Spleen (tissue), 11 donors: Measurements from ENCODE around the gene ZNF638. TPM values are rescaled to one million over a fixed set of nuclear protein-coding genes. Genes with fewer than 3 reads are reported as not detected.
"Not testable (repeated sequence)": the region's sequence is repeated elsewhere in the genome, so short reads cannot be mapped to it uniquely, and the experiment has no call there.

Experiments used
- DNase-seq: peaks from one replicate; pipeline ENCODE4 v3.0.0-alpha.2; 2020
- H3K27ac ChIP-seq, 8 donors: fragments of 200-600 bp; sonication (generic) in 7 of 8; 1 replicate in 4 of 8; 2 replicates in 4 of 8; pipeline versions ENCODE4 v1.5.0 to v1.8.0; 2016 to 2021; ENCODE audit warnings: inconsistent platforms in 4 of 8, mild to moderate bottlenecking in 4 of 8, moderate library complexity in 1 of 8
- H3K27me3 ChIP-seq, 7 donors: fragments of 200-600 bp; sonication (generic) in 6 of 7; replicated peaks in 1 of 7; 1 replicate in 4 of 7; 2 replicates in 3 of 7; pipeline versions ENCODE4 v1.5.0 to v1.8.0; 2016 to 2021; ENCODE audit warnings: inconsistent platforms in 3 of 7, mild to moderate bottlenecking in 1 of 7
- H3K36me3 ChIP-seq, 6 donors: fragments of 200-600 bp; sonication (generic) in 5 of 6; 1 replicate in 4 of 6; 2 replicates in 2 of 6; pipeline versions ENCODE4 v1.5.0 to v1.8.0; 2016 to 2021; ENCODE audit warnings: inconsistent platforms in 2 of 6
- H3K4me1 ChIP-seq, 6 donors: fragments of 200-600 bp; sonication (generic) in 5 of 6; 1 replicate in 3 of 6; 2 replicates in 3 of 6; pipeline versions ENCODE4 v1.5.0 to v1.8.0; 2016 to 2021; ENCODE audit warnings: inconsistent platforms in 3 of 6
- H3K4me3 ChIP-seq, 8 donors: fragments of 200-600 bp; sonication (generic) in 7 of 8; 1 replicate in 4 of 8; 2 replicates in 4 of 8; pipeline versions ENCODE4 v1.5.0 to v1.8.0; 2016 to 2021; ENCODE audit warnings: inconsistent platforms in 4 of 8, mild to moderate bottlenecking in 4 of 8, moderate library complexity in 2 of 8
- H3K9me3 ChIP-seq, 8 donors: fragments of 200-600 bp; sonication (generic) in 7 of 8; 1 replicate in 4 of 8; 2 replicates in 4 of 8; pipeline versions ENCODE4 v1.5.0 to v1.8.0; 2016 to 2021; ENCODE audit warnings: inconsistent platforms in 4 of 8
- POLR2A ChIP-seq, 3 donors: fragments of 450-650 bp; IDR thresholded peaks; one replicate each; pipeline ENCODE4 v1.5.1; 2017; ENCODE audit warnings: antibody characterized with exemption in 3 of 3, mild to moderate bottlenecking in 1 of 3
- POLR2AphosphoS5 ChIP-seq, 3 donors: sonication (generic); formaldehyde crosslinking; IDR thresholded peaks; one replicate each; pipeline ENCODE4 v1.5.1; 2017; ENCODE audit warnings: antibody characterized with exemption in 3 of 3
- WGBS, 5 donors: extraction: QIAGEN DNeasy Blood & Tissue Kit in 3 of 5; methylation state at CpG; one replicate each; pipeline versions ENCODE4 v1.1.5 to v1.1.7; 2013 to 2018; 5-methylcytosine and 5-hydroxymethylcytosine counted together
- intact Hi-C: fragments of 100-400 bp; cut with DNase I; formaldehyde crosslinking; loops from one replicate; pipeline ENCODE4 v1.15.0; 2023; ENCODE audit warnings: low total_unique reads
- polyA plus RNA-seq, 3 donors: library from polyadenylated mRNA; stranded (reverse); fragments of 200-250 nt; gene quantifications; one replicate each; pipeline ENCODE4 v1.2.1, GENCODE V29; 2013
- total RNA-seq, 7 donors: library from RNA; depleted of rRNA in 3 of 7; stranded (reverse); fragments of >200 nt in 3 of 7; fragmentation: NEBNext Ultra II Directional in 4 of 7; extraction: Animal tissue kit (Norgen Biotek cat#: 25700) in 4 of 7; gene quantifications; one replicate each; pipeline versions ENCODE4 v1.1.0 to v1.2.1, GENCODE V29; 2016 to 2021
- TF ChIP-seq, protein P1 (sequence below), 11 experiments: fragments of 200-600 bp in 7 of 11; fragments of 450-650 bp in 4 of 11; sonication (generic) in 4 of 11; IDR thresholded peaks in 8 of 11; conservative IDR thresholded peaks in 3 of 11; 1 replicate in 7 of 11; 2 replicates in 4 of 11; pipeline versions ENCODE4 v1.4.0 to v1.8.0; 2016 to 2021; ENCODE audit warnings: antibody characterized with exemption in 11 of 11, inconsistent platforms in 4 of 11, mild to moderate bottlenecking in 1 of 11
- donor health status: healthy with polysubstance abuse.
- donor health status: DM: no; HTN: no; CAD: no; lungs with moderate emphysema.
- donor health status: DM: no; HTN: no; CAD: no.
- donor health status: Bipolar disorder and iron deficiency.
- donor health status: healthy.
- donor health status: DM: no; HTN: no; CAD: no.
- donor health status: DM: yes; HTN: yes; CAD: no.

ZNF638 gene
- total and polyA plus RNA-seq, 10 donors: 80.7 to 310 (median 158) TPM

DNA sequence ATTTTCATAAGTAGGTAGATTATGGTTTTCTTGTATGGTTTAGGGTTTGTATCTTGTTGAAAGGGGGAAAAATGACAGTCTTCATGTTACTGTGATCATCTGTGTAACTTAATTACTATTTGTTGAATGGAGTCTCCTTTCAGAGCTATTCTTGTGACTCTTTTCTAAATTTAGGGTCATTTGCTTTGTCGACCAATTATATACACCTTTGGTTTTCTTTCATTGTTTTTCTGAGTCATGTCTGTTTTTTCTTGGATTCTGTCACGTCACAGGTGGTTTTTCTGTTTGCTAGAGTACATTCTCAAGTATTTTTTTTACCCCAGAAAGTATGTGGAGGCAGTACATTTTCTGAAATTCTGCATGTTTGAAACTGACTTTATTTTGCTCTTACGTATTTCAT is 78.0 kb downstream of the ZNF638 start:
- 90 to 98% (median 95%) methylated on average over 3 of the region's 3 CpGs for WGBS, 5 donors
- H3K4me1 ChIP-seq: no peaks in the 10 kb centered on the region

DNA sequence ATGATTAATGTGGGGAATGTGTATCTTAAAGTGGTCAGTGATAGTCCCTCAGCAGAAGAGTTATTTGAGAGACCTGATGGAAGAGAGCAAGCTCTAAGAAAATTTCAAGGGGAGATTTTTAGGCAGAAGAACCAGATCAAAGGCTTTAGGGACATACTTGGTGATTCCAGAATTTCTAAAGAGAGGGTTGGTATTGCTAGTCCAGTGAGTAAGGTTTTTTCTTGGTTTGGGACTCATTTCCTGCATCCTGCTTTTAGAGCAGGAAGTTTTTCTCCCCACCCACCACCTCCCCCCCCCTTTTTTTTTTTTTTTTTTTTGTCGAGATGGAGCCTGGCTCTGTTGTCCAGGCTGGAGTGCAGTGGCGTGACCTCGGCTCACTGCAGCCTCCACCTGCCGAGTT is 79.1 kb downstream of the ZNF638 start:
- H3K27me3 ChIP-seq: no peaks in the 10 kb centered on the region
- no peak overlapping the region for H3K4me3 ChIP-seq
- H3K27ac ChIP-seq: peak overlapping the region in 4 of 8 donors; percentile 8 to 39 (median 18)
- WGBS, 5 donors: 66 to 93% (median 90%) methylated on average over 4 of the region's 4 CpGs
- no peaks in the 10 kb centered on the region for H3K4me1 ChIP-seq
- intact Hi-C loops: no loop called here
- H3K36me3 ChIP-seq: peaks cover 3 to 54% (median 32%) of the 10 kb centered on the region in 6 donors
- no peaks in the 10 kb centered on the region for H3K9me3 ChIP-seq
- TF ChIP-seq POLR2A (IDR thresholded peaks at IDR 0.05) (no peak), POLR2AphosphoS5 (IDR thresholded peaks at IDR 0.05) (no peak)
- TF ChIP-seq, protein P1, sequence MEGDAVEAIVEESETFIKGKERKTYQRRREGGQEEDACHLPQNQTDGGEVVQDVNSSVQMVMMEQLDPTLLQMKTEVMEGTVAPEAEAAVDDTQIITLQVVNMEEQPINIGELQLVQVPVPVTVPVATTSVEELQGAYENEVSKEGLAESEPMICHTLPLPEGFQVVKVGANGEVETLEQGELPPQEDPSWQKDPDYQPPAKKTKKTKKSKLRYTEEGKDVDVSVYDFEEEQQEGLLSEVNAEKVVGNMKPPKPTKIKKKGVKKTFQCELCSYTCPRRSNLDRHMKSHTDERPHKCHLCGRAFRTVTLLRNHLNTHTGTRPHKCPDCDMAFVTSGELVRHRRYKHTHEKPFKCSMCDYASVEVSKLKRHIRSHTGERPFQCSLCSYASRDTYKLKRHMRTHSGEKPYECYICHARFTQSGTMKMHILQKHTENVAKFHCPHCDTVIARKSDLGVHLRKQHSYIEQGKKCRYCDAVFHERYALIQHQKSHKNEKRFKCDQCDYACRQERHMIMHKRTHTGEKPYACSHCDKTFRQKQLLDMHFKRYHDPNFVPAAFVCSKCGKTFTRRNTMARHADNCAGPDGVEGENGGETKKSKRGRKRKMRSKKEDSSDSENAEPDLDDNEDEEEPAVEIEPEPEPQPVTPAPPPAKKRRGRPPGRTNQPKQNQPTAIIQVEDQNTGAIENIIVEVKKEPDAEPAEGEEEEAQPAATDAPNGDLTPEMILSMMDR (IDR thresholded peaks at IDR 0.05 in 8 of 11, conservative IDR thresholded peaks at IDR 0.05 in 3 of 11): no peak
- DNase-seq: no peak

More for the DNA sequence above, 78.0 kb downstream of the ZNF638 start:
- Histone ChIP-seq H3K4me3 (no peak overlapping the region), H3K27ac (no peak overlapping the region), H3K27me3 (no peaks in the 10 kb centered on the region), H3K9me3 (no peaks in the 10 kb centered on the region), H3K36me3 (peaks cover 3 to 65% (median 42%) of the 10 kb centered on the region in 6 donors)
- intact Hi-C loops: no loop called here
- DNase-seq: no peak
- TF ChIP-seq POLR2A (IDR thresholded peaks at IDR 0.05) (no peak), POLR2AphosphoS5 (IDR thresholded peaks at IDR 0.05) (no peak)
- TF ChIP-seq, protein P1 (IDR thresholded peaks at IDR 0.05 in 8 of 11, conservative IDR thresholded peaks at IDR 0.05 in 3 of 11): no peak

DNA sequence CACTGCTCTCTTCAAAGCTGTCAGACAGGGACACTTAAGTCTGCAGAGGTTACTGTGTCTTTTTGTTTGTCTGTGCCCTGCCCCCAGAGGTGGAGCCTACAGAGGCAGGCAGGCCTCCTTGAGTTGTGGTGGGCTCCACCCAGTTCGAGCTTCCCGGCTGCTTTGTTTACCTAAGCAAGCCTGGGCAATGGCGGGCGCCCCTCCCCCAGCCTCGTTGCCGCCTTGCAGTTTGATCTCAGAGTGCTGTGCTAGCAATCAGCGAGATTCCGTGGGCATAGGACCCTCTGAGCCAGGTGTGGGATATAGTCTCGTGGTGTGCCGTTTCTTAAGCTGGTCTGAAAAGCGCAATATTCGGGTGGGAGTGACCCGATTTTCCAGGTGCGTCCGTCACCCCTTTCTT is 85.3 kb downstream of the ZNF638 start:
- Histone ChIP-seq H3K36me3 (peaks cover 0 to 22% (median 3%) of the 10 kb centered on the region in 6 donors), H3K4me1 (peaks cover 3 to 31% (median 8%) of the 10 kb centered on the region in 6 donors), H3K27ac (peak overlapping the region in 5 of 8 donors; percentile 67 to 85 (median 73)), H3K4me3 (peak overlapping the region in 4 of 8 donors; percentile 30 to 60 (median 35))
- intact Hi-C loops, DNase-seq, H3K27me3 ChIP-seq, H3K9me3 ChIP-seq: not testable (repeated sequence)
- 7 to 35% (median 27%) methylated on average over 3 to 7 of the region's 15 CpGs; no CpG with 5 or more reads in 2 of the 5 donors for WGBS, 5 donors

DNA sequence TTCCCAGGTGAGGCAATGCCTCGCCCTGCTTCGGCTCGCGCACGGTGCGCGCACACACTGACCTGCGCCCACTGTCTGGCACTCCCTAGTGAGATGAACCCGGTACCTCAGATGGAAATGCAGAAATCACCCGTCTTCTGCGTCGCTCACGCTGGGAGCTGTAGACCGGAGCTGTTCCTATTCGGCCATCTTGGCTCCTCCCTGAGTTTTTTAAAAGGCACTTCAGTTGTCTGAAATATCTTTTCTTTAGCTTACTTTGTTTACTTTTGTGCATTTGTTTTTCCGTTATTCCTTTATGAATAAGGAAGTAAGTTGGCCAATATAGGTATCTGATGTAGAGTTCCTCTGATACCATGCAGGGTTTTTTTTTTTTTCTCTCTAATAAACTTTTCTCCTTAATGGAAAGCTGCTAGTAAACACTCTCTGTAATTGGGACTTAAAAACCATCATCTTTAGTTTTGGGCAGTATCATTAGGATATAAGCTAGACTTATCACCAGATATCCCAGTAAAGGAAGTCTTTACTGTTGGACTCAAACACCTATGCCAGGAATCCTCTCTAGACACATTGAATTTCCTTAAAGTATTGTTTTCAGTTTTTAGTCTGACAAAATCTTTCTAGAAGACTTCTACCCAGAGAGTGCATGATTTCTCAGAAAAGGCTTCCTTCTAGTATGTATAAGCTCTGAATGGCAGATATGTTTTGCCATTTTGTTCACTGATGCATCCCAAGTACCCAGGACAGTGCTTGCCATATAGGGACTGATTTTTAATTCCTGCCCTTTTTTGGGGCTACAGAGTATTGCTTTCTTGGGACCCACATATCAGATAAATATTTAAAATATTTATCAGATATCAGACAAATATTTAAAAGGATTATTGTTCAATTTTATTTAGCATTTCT is 86.0 kb downstream of the ZNF638 start:
- peaks cover 3 to 35% (median 8%) of the 10 kb centered on the region in 6 donors for H3K4me1 ChIP-seq
- peaks cover 0 to 25% (median 3%) of the 10 kb centered on the region in 6 donors for H3K36me3 ChIP-seq
- peak overlapping the region in 5 of 8 donors; percentile 21 to 60 (median 34) for H3K4me3 ChIP-seq
- TF ChIP-seq POLR2A (IDR thresholded peaks at IDR 0.05): no peak
- TF ChIP-seq, protein P1 (IDR thresholded peaks at IDR 0.05 in 8 of 11, conservative IDR thresholded peaks at IDR 0.05 in 3 of 11): no peak
- peak in 1 of 3 donors; percentile 55 for TF ChIP-seq POLR2AphosphoS5 (IDR thresholded peaks at IDR 0.05)
- intact Hi-C loops: no loop called here
- H3K27me3 ChIP-seq: no peaks in the 10 kb centered on the region
- 16 to 23% (median 17%) methylated on average over 7 to 10 of the region's 16 CpGs for WGBS, 5 donors
- no peaks in the 10 kb centered on the region for H3K9me3 ChIP-seq
- no peak for DNase-seq
- H3K27ac ChIP-seq: peak overlapping the region; percentile 33 to 85 (median 73)
